ENCODE results near the gene HRK.
"Not testable (repeated sequence)": the region's sequence is repeated elsewhere in the genome, so short reads cannot be mapped to it uniquely, and the experiment has no call there.

HRK gene

GRCh38 chr12:116818341-116818856 is 62.8 kb downstream of the HRK start:
- DNase-seq = no peak

GRCh38 chr12:116814766-116815165 is 66.5 kb downstream of the HRK start:
- DNase-seq = not testable (repeated sequence)

DNA sequence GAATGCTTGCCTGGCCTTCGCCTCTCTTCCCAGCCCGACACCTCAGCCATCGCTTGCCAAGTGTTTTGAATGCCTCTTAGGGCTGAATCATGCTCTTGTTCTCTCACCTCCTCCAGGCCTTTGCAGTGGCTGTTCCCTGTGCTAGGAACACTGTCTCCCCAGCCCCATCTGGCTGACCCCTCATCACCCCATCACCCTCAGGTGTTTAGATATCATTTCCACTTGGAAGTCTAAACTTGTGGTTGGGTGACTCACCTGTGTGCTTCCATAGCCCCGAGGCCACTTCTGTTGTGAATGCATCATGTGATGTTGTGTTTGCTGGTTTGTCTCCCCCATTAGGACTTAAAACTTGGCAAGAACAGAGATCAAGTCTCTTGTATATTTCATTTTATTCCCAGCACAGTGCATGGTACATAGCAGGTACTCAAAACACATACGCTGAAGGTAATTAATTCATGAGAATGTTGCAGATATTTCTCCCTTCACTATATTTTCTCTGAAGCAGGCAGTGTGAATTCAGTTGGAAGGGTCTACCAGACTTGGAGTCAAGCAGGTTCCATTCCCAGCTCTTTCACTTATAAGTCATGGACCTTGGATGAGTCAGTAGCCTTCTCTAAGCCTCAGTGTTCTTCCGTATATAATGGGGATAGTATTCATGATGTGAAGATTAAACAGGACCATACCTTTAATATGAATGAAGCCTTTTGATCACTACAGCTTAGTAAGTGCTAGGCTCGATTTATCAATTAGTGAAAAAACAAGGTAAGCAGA is 67.8 kb downstream of the HRK start:
- no peak for DNase-seq

- no peak for DNase-seq
Measured at GRCh38 chr12:116812238-116812637, 69.0 kb downstream of the HRK start.

- no peak for DNase-seq
Measured at GRCh38 chr12:116808113-116809105, 72.8 kb downstream of the HRK start.

DNA sequence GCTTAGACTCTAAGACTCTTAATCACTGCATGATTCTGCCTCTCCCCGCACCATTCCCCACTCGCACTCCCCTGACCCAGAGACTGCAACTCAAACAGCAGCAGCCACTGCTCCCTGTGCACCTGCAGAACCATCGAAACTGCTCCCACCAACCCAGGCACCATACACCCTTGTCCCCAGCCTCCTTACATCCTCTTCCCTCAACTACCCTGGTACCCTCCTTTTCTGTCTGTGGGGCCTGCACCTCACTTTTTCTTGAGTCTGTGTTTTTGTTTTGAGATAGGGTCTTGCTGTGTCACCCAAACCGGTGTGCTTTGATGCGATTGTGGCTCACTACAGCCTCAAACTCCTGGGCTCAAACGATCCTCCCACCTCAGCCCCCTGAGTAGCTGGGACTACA is 73.7 kb downstream of the HRK start:
- no peak for DNase-seq

DNA sequence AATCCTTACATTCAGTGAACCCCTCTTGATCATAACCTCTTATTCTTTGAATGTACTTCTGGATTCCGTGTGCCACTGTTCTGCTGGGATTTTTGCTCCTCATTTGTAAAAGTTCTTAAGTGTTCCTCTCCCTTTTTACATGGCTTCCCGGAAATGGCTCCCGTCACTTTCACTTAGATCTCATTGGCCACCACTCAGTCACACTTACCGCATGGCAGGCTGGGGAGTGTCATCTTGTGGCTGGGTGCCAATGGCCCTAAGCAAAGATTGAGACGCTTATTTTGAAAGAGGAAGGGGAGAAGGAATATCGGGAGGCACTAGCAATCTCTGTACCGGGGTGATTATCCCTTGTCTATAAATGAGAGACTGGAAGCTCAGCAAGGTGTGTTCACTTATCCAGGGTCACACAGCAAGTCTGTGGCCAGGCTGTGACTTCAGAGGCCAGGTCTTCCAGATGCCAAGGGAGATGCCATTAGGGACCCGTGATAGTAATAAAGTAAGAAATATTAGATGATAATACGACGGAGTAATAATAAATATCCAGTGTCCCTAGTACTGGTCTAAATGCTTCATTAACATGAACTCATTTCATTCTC is 74.3 kb downstream of the HRK start:
- DNase-seq = no peak

Data from NCI-H1694 treated with DMSO at 0.1 percent for 48 hours (cell line).